ENCODE measurements around the gene SPRED3.

GRCh38 chr19:38417544-38418506, 29.3 kb downstream of the SPRED3 start:
- no peak for TF ChIP-seq POLR2A (IDR thresholded peaks at IDR 0.05)
- TF ChIP-seq, protein P1, sequence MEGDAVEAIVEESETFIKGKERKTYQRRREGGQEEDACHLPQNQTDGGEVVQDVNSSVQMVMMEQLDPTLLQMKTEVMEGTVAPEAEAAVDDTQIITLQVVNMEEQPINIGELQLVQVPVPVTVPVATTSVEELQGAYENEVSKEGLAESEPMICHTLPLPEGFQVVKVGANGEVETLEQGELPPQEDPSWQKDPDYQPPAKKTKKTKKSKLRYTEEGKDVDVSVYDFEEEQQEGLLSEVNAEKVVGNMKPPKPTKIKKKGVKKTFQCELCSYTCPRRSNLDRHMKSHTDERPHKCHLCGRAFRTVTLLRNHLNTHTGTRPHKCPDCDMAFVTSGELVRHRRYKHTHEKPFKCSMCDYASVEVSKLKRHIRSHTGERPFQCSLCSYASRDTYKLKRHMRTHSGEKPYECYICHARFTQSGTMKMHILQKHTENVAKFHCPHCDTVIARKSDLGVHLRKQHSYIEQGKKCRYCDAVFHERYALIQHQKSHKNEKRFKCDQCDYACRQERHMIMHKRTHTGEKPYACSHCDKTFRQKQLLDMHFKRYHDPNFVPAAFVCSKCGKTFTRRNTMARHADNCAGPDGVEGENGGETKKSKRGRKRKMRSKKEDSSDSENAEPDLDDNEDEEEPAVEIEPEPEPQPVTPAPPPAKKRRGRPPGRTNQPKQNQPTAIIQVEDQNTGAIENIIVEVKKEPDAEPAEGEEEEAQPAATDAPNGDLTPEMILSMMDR (IDR thresholded peaks at IDR 0.05), result no peak

All from thyroid gland (tissue), 4 donors.